Ascending aorta (tissue), 2 donors: ENCODE data around the gene PRR33. TPM values are rescaled to one million over a fixed set of nuclear protein-coding genes. Genes with fewer than 3 reads are reported as not detected.
"Not testable (repeated sequence)": the region's sequence is repeated elsewhere in the genome, so short reads cannot be mapped to it uniquely, and the experiment has no call there.

Experiments
- DNase-seq, 2 donors: peaks; one replicate each; pipeline ENCODE4 v3.0.0-alpha.2; 2019; ENCODE audit warnings: low spot score in 2 of 2
- H3K27ac ChIP-seq, 2 donors: fragments of 200-600 bp; sonication (generic); one replicate each; pipeline ENCODE4 v1.5.1; 2016 to 2017; ENCODE audit warnings: mild to moderate bottlenecking in 1 of 2
- H3K27me3 ChIP-seq: fragments of 200-600 bp; sonication (generic); one replicate; pipeline ENCODE4 v1.5.1; 2017
- H3K36me3 ChIP-seq, 2 donors: fragments of 200-600 bp; sonication (generic); one replicate each; pipeline ENCODE4 v1.5.1; 2016
- H3K4me1 ChIP-seq, 2 donors: fragments of 200-600 bp; sonication (generic); one replicate each; pipeline ENCODE4 v1.5.1; 2016 to 2017; ENCODE audit warnings: mild to moderate bottlenecking in 1 of 2
- H3K4me3 ChIP-seq, 2 donors: fragments of 200-600 bp; sonication (generic); one replicate each; pipeline ENCODE4 v1.5.1; 2016 to 2017; ENCODE audit warnings: mild to moderate bottlenecking in 1 of 2
- H3K9me3 ChIP-seq, 2 donors: fragments of 200-600 bp; sonication (generic); one replicate each; pipeline ENCODE4 v1.5.1; 2016
- intact Hi-C: fragments of 100-400 bp; cut with DNase I; formaldehyde crosslinking; loops from one replicate; pipeline ENCODE4 v1.15.1; 2023
- total RNA-seq: library from RNA; depleted of rRNA; stranded (reverse); fragments of >200 nt; gene quantifications from one replicate; pipeline ENCODE4 v1.1.0, GENCODE V29; 2016
- TF ChIP-seq, protein P1 (sequence below), 3 experiments: fragments of 200-600 bp in 2 of 3; fragments of 450-650 bp in 1 of 3; sonication (generic) in 2 of 3; IDR thresholded peaks; one replicate each; pipeline ENCODE4 v1.5.1; 2016 to 2019; ENCODE audit warnings: antibody characterized with exemption in 3 of 3, mild to moderate bottlenecking in 1 of 3, moderate library complexity in 1 of 3

Gene PRR33
- total RNA-seq, 1 donor from 2014 or later, result not detected

DNA sequence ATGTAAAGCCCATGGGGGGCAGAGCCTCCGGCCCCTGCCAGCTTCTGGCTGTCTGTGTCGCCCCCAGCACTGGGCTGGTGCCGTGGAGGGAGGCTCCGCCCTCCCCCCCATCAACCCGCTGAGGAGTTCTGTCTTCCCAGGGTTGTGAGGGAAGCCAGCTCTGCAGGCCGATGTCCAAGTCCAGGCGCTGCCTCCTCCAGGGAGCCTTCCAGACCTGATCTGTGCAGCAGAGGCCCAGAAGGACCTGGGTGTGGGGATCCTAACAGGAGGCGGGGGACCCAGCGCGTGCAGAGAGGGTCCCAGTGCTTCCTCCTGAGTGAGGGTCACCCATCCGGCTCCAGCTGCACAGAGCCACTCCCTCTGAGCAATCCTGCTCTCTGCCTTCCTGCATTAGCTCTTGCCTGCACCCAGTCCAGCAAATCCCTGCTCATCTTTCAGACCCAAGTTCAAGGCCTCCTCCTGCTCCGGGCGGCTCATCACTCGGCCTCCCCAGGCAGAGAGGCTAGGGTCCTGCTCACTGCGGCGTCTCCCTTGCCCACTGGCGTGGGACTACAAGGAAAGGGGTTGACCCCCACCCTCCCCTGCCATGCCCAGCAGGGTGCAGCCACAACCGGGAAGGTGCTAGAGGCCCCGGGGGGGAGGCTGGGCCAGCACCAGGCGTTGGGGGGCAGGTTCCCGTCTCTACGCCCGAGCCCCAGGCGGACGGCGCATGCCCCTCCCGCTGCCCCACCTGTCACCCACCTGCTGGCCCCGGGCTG lies 16.4 kb downstream of the PRR33 start:
- Histone ChIP-seq H3K27ac (peak overlapping the region; percentile 87 to 91), H3K4me3 (no peak overlapping the region), H3K36me3 (no peaks in the 10 kb centered on the region), H3K4me1 (peaks cover 10 to 46% of the 10 kb centered on the region in 2 donors), H3K27me3 (no peaks in the 10 kb centered on the region), H3K9me3 (no peaks in the 10 kb centered on the region)
- TF ChIP-seq, protein P1, sequence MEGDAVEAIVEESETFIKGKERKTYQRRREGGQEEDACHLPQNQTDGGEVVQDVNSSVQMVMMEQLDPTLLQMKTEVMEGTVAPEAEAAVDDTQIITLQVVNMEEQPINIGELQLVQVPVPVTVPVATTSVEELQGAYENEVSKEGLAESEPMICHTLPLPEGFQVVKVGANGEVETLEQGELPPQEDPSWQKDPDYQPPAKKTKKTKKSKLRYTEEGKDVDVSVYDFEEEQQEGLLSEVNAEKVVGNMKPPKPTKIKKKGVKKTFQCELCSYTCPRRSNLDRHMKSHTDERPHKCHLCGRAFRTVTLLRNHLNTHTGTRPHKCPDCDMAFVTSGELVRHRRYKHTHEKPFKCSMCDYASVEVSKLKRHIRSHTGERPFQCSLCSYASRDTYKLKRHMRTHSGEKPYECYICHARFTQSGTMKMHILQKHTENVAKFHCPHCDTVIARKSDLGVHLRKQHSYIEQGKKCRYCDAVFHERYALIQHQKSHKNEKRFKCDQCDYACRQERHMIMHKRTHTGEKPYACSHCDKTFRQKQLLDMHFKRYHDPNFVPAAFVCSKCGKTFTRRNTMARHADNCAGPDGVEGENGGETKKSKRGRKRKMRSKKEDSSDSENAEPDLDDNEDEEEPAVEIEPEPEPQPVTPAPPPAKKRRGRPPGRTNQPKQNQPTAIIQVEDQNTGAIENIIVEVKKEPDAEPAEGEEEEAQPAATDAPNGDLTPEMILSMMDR (IDR thresholded peaks at IDR 0.05), result no peak
- no peak for DNase-seq
- intact Hi-C loops, result loop anchor here (5.0 kb wide), 1 partner anchor 123 kb away; the partner anchor contains the start of gene IFITM10

DNA sequence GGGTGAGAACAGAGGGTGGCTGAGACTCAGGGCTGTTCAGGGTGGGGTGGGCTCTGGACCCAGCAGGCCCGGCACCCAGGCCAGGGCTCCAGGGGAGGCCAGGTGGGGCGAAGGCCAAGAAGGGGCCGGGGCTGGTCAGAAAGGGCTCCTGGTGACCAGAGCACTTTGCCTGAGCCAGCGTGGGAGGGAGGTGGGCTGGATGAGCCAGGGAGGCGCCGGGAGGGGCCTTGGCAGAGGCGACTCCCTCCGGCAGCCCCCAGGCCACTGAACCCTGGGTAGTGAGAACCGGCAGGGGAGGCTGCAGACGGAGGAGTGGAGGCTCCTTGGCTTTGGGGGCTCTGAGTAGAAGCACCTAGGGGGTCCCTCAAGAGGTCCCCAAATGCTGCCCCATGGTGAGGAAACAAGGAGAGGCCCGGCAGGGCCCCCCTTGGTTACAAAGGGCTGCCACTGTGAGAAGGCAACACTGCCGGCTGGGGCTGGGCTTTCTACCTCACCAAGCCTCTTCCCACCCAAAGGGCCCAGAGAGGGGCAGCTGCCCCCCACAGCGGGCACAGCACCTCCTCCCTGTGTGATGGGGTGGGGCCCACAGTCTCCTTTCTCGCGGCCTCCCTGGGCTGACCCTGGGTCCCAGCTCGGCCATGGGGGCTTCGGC lies 17.1 kb downstream of the PRR33 start:
- DNase-seq, result not testable (repeated sequence)

GRCh38 chr11:1873813-1874150 lies 17.9 kb downstream of the PRR33 start:
- DNase-seq, H3K4me3 ChIP-seq: not testable (repeated sequence)
- H3K4me1 ChIP-seq, result peaks cover 16 to 56% of the 10 kb centered on the region in 2 donors

More for the DNA sequence above, 17.1 kb downstream of the PRR33 start:
- not testable (repeated sequence) for H3K9me3 ChIP-seq, H3K27me3 ChIP-seq, H3K4me3 ChIP-seq, H3K36me3 ChIP-seq
- peaks cover 11 to 48% of the 10 kb centered on the region in 2 donors for H3K4me1 ChIP-seq
- intact Hi-C loops, result loop anchor here (5.0 kb wide), 1 partner anchor 122 kb away; the partner anchor contains the start of gene IFITM10
- H3K27ac ChIP-seq, result peak overlapping the region; percentile 50 to 59

DNA sequence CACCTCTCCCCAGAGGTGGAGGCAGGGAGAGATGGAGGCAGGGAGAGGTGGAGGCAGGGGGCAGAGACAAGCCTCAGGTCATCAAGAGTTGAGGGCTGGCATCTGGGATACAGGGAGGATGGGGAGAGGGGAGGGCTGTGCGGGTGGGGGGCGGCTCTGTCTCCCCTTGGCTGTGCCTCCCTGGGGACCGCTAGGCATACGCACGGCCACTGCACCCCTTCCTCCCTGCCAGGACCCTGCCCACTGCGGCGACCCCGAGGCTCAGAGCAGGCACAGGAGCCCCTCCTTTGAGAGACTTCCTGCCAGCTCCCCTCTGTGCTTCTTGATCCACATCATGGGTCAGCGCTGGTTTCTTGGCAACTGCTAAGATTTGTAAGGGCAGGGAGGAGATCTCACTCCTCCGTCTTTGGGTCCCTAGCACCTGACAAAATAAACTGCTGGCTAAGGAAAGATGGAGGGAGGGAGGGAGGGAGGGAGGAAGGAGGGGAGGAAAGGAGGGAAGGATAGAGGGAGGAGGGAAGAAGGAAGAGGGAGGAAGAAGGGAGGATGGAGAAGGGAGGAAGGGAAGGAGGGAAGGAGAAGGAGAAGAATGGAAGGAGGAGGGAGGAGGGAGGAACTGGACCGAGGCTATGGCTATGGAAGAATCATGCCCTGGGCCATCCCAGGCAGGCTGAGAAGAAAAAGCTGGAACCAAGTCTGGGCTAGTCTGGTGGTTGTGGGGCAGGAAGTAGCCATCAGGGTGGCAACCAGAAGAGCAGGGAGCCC lies 18.5 kb downstream of the PRR33 start:
- TF ChIP-seq, protein P1 (IDR thresholded peaks at IDR 0.05), result no peak
- Histone ChIP-seq H3K4me1 (peaks cover 16 to 61% of the 10 kb centered on the region in 2 donors), H3K27ac (peak overlapping the region; percentile 56 to 57), H3K4me3 (peak overlapping the region in 1 of 2 donors; percentile 36), H3K27me3 (no peaks in the 10 kb centered on the region), H3K9me3 (no peaks in the 10 kb centered on the region), H3K36me3 (no peaks in the 10 kb centered on the region)
- intact Hi-C loops, result no loop called here
- DNase-seq, result no peak

More at GRCh38 chr11:1873813-1874150, 17.9 kb downstream of the PRR33 start:
- H3K9me3 ChIP-seq, intact Hi-C loops, H3K36me3 ChIP-seq, H3K27me3 ChIP-seq: not testable (repeated sequence)
- H3K27ac ChIP-seq, result peak overlapping the region; percentile 56 to 57

GRCh38 chr11:1872267-1872985 lies 19.3 kb downstream of the PRR33 start:
- Histone ChIP-seq H3K4me3 (peak overlapping the region in 1 of 2 donors; percentile 36), H3K27me3 (no peaks in the 10 kb centered on the region), H3K9me3 (no peaks in the 10 kb centered on the region), H3K4me1 (peaks cover 16 to 62% of the 10 kb centered on the region in 2 donors), H3K36me3 (no peaks in the 10 kb centered on the region), H3K27ac (peak overlapping the region; percentile 56 to 57)
- intact Hi-C loops, result no loop called here
- TF ChIP-seq, protein P1 (IDR thresholded peaks at IDR 0.05), result no peak
- no peak for DNase-seq

DNA sequence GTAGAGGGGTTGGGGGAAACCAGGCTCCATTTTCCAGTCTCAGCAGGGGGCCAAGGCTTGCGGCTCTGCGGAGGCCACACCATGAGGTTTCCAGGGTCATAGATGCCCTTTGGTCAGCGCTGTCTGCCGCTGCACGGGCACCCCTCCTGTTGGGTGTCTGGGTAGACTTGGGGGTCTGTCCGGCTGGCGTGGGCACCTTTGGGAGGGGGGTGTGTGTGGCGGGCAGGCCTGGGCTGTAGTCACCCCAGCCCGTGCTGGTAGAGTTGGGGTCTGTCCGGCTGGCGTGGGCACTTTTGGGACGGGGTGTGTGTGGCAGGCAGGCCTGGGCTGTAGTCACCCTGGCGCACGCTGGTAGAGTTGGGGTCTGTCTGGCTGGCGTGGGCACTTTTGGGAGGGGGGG lies 20.2 kb downstream of the PRR33 start:
- TF ChIP-seq, protein P1 (IDR thresholded peaks at IDR 0.05), result no peak
- peaks cover 13 to 59% of the 10 kb centered on the region in 2 donors for H3K4me1 ChIP-seq
- DNase-seq, result no peak

More for the DNA sequence above, 20.2 kb downstream of the PRR33 start:
- Histone ChIP-seq H3K4me3 (peak overlapping the region; percentile 54 to 58), H3K27me3 (no peaks in the 10 kb centered on the region), H3K36me3 (no peaks in the 10 kb centered on the region), H3K27ac (peak overlapping the region; percentile 40 to 57), H3K9me3 (no peaks in the 10 kb centered on the region)
- intact Hi-C loops, result no loop called here
